HepG2 (cell line): Measurements from ENCODE around the gene RPLP2. TPM values are rescaled to one million over a fixed set of nuclear protein-coding genes. Genes with fewer than 3 reads are reported as not detected.

Experiments used
- CCAR2 ChIP-seq: fragments of 200-400 bp; formaldehyde crosslinking; optimal IDR thresholded peaks from 2 replicates; pipeline ENCODE3; 2018; ENCODE audit warnings: low read depth, mild to moderate bottlenecking, low read length, moderate library complexity
- CSRNP2 ChIP-seq: sonication (generic); formaldehyde crosslinking; conservative IDR thresholded peaks from 2 replicates; pipeline ENCODE4 v1.8.0; 2022; ENCODE audit warnings: low read depth, missing genetic modification reagents
- DZIP1 ChIP-seq: sonication (generic); formaldehyde crosslinking; IDR thresholded peaks from 2 replicates; pipeline ENCODE4 v1.5.0; 2020; ENCODE audit warnings: mild to moderate bottlenecking, missing genetic modification reagents
- ERF ChIP-seq: IDR thresholded peaks from 2 replicates; pipeline ENCODE4 v1.6.1; 2018; ENCODE audit warnings: missing biosample characterization, missing genetic modification reagents
- GABPB1 ChIP-seq: IDR thresholded peaks from 2 replicates; pipeline ENCODE4 v1.6.1; 2016; ENCODE audit warnings: mild to moderate bottlenecking, missing genetic modification reagents, moderate library complexity, missing compliant biosample characterization
- GTF3A ChIP-seq: sonication (generic); formaldehyde crosslinking; conservative IDR thresholded peaks from 2 replicates; pipeline ENCODE4 v1.4.0; 2020; ENCODE audit warnings: mild to moderate bottlenecking, missing genetic modification reagents
- ISL2 ChIP-seq: sonication (generic); formaldehyde crosslinking; IDR thresholded peaks from 2 replicates; pipeline ENCODE4 v1.5.0; 2020; ENCODE audit warnings: missing genetic modification reagents
- MBNL3 ChIP-seq: fragments of 250-450 bp; sonication (Bioruptor Pico); conservative IDR thresholded peaks from 2 replicates; pipeline ENCODE4 v1.8.0; 2022; ENCODE audit warnings: mild to moderate bottlenecking, inconsistent platforms
- MIER3 ChIP-seq: IDR thresholded peaks from 2 replicates; pipeline ENCODE4 v1.6.1; 2016; ENCODE audit warnings: missing compliant biosample characterization, borderline replicate concordance
- NR2F6 ChIP-seq, 2 experiments: IDR thresholded peaks; 2 replicates each; pipeline ENCODE4 v1.6.1; 2016; ENCODE audit warnings: antibody characterized with exemption in 1 of 2, mild to moderate bottlenecking in 1 of 2
- SNAI1 ChIP-seq: sonication (generic); formaldehyde crosslinking; IDR thresholded peaks from 2 replicates; pipeline ENCODE4 v1.5.0; 2020; ENCODE audit warnings: mild to moderate bottlenecking, missing genetic modification reagents, borderline replicate concordance
- TRAFD1 ChIP-seq: sonication (generic); formaldehyde crosslinking; IDR thresholded peaks from 2 replicates; pipeline ENCODE4 v1.5.1; 2020; ENCODE audit warnings: missing genetic modification reagents, mild to moderate bottlenecking, borderline replicate concordance
- ZNF232 ChIP-seq: sonication (generic); formaldehyde crosslinking; IDR thresholded peaks from 2 replicates; pipeline ENCODE4 v1.4.0; 2020; ENCODE audit warnings: missing genetic modification reagents, borderline replicate concordance
- ZNF274 ChIP-seq: sonication (generic); formaldehyde crosslinking; IDR thresholded peaks from 2 replicates; pipeline ENCODE4 v1.5.1; 2020; ENCODE audit warnings: mild to moderate bottlenecking, missing genetic modification reagents
- ZNF337 ChIP-seq: sonication (generic); formaldehyde crosslinking; IDR thresholded peaks from 2 replicates; pipeline ENCODE4 v1.5.1; 2020; ENCODE audit warnings: missing genetic modification reagents, low read depth, mild to moderate bottlenecking, borderline replicate concordance
- polyA plus RNA-seq, 8 experiments: library from polyadenylated mRNA; depleted of rRNA in 3 of 8; stranded (reverse) in 7 of 8; unstranded in 1 of 8; fragments of >200 nt; fragmentation: Illumina TruSeq in 4 of 8; extraction: Trizol in 4 of 8; gene quantifications; 2 replicates each; pipeline versions ENCODE4 v1.2.1 to v1.2.3, GENCODE V29; 2011 to 2016; ENCODE audit warnings: low read depth in 4 of 8, missing spikeins in 1 of 8, mixed read lengths in 1 of 8; ENCODE audit not compliant: insufficient read depth in 1 of 8
- total RNA-seq, 5 experiments: library from RNA; depleted of rRNA; stranded (reverse); fragments of >200 nt; fragmentation: Illumina TruSeq; extraction: Trizol; gene quantifications; 2 replicates each; pipeline ENCODE4 v1.2.3, GENCODE V29; 2016; ENCODE audit warnings: low read depth in 1 of 5
- TF ChIP-seq, protein P1 (sequence below): sonication (generic); formaldehyde crosslinking; IDR thresholded peaks from 2 replicates; pipeline ENCODE4 v1.8.0; 2022; ENCODE audit warnings: missing genetic modification reagents, mild to moderate bottlenecking, borderline replicate concordance
- TF ChIP-seq, protein P2 (sequence below): sonication (generic); formaldehyde crosslinking; IDR thresholded peaks from 2 replicates; pipeline ENCODE4 v1.4.0; 2020; ENCODE audit warnings: mild to moderate bottlenecking, missing genetic modification reagents

RPLP2 gene
- total and polyA plus RNA-seq, 2 of the 13 experiments (the other 11 are each of a cell fraction or from before 2014, with no cell fraction given): 978 to 2,106 TPM

GRCh38 chr11:827146-827896 is 17.6 kb downstream of the RPLP2 start (continued):
- TF ChIP-seq CSRNP2 (CRISPR knock-in tag) (no peak), ZNF337 (no peak), ERF (CRISPR knock-in tag) (peak; percentile 23), SNAI1 (no peak), GABPB1 (CRISPR knock-in tag) (peak; percentile 91), ZNF232 (CRISPR knock-in tag) (0 out of 2 replicates have a peak, but pooled peaks have one; percentile 11), MBNL3 (no peak), TRAFD1 (CRISPR knock-in tag) (peak; percentile 68; the same call in 1 of the 2 replicates), ISL2 (0 out of 2 replicates have a peak, but pooled peaks have one; percentile 26), DZIP1 (CRISPR knock-in tag) (peak; percentile 74; the same call in 1 of the 2 replicates), ZNF274 (CRISPR knock-in tag) (no peak), MIER3 (CRISPR knock-in tag) (peak; percentile 35; the same call in 1 of the 2 replicates), GTF3A (CRISPR knock-in tag) (no peak), NR2F6 (IDR thresholded peaks at IDR 0.05) (no peak), NR2F6 (CRISPR knock-in tag; IDR thresholded peaks at IDR 0.05) (peak; percentile 45), CCAR2 (peak; percentile 48)
- TF ChIP-seq, protein P1, sequence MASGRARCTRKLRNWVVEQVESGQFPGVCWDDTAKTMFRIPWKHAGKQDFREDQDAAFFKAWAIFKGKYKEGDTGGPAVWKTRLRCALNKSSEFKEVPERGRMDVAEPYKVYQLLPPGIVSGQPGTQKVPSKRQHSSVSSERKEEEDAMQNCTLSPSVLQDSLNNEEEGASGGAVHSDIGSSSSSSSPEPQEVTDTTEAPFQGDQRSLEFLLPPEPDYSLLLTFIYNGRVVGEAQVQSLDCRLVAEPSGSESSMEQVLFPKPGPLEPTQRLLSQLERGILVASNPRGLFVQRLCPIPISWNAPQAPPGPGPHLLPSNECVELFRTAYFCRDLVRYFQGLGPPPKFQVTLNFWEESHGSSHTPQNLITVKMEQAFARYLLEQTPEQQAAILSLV (CRISPR knock-in tag): 0 out of 2 replicates have a peak, but pooled peaks have one; percentile 49
- TF ChIP-seq, protein P2, sequence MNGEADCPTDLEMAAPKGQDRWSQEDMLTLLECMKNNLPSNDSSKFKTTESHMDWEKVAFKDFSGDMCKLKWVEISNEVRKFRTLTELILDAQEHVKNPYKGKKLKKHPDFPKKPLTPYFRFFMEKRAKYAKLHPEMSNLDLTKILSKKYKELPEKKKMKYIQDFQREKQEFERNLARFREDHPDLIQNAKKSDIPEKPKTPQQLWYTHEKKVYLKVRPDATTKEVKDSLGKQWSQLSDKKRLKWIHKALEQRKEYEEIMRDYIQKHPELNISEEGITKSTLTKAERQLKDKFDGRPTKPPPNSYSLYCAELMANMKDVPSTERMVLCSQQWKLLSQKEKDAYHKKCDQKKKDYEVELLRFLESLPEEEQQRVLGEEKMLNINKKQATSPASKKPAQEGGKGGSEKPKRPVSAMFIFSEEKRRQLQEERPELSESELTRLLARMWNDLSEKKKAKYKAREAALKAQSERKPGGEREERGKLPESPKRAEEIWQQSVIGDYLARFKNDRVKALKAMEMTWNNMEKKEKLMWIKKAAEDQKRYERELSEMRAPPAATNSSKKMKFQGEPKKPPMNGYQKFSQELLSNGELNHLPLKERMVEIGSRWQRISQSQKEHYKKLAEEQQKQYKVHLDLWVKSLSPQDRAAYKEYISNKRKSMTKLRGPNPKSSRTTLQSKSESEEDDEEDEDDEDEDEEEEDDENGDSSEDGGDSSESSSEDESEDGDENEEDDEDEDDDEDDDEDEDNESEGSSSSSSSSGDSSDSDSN (CRISPR knock-in tag): peak; percentile 92
